ENCODE results near the gene KRTCAP2. TPM values are rescaled to one million over a fixed set of nuclear protein-coding genes. Genes with fewer than 3 reads are reported as not detected.

KRTCAP2 gene
- total RNA-seq, 2 experiments from 2014 or later: 183 to 308 TPM

- no peaks in the 10 kb centered on the region for H3K9me3 Mint-ChIP-seq
- no peak for DNase-seq
- no peak overlapping the region for H3K27ac Mint-ChIP-seq
- H3K4me1 Mint-ChIP-seq: peaks cover 31% of the 10 kb centered on the region
- peaks cover 10% of the 10 kb centered on the region for H3K27me3 Mint-ChIP-seq
- ChIA-PET POLR2A (no interaction called here), CTCF (interaction anchor here (1.4 kb wide), 1 partner anchor 11 kb away, joined by 3 read pairs; no protein-coding TSS in a partner anchor)
- H3K36me3 Mint-ChIP-seq (ENCODE audit: low read depth): peaks cover 21% of the 10 kb centered on the region
- H3K4me3 Mint-ChIP-seq: no peak overlapping the region
Measured at GRCh38 chr1:155141749-155142148, 31.4 kb downstream of the KRTCAP2 start.

GRCh38 chr1:155140630-155140953, 32.5 kb downstream of the KRTCAP2 start:
- POLR2A ChIA-PET: no interaction called here

GRCh38 chr1:155139895-155140629, 33.0 kb downstream of the KRTCAP2 start, which contains the start of gene DPM3:
TSS of gene DPM3 (minus strand) at chr1:155140531. CDS start at chr1:155140240, 291 bp downstream.
- Mint-ChIP-seq H3K36me3 (ENCODE audit: low read depth) (peaks cover 23% of the 10 kb centered on the region), H3K27ac (peak within 1 kb of the TSS; percentile 85), H3K4me3 (peak within 1 kb of the TSS; percentile 88), H3K27me3 (peaks cover 1% of the 10 kb centered on the region), H3K9me3 (no peaks in the 10 kb centered on the region), H3K4me1 (peaks cover 36% of the 10 kb centered on the region)
- DNase-seq: peak; percentile 92
- ChIA-PET CTCF (interaction anchor here (1.0 to 1.9 kb wide), 4 partner anchors 8 to 55 kb away, joined by 3 to 8 read pairs (median 4); partner anchors contain the start of gene KRTCAP2), POLR2A (no interaction called here)

More at GRCh38 chr1:155140630-155140953, 32.5 kb downstream of the KRTCAP2 start:
- H3K4me1 Mint-ChIP-seq: peaks cover 35% of the 10 kb centered on the region
- peaks cover 23% of the 10 kb centered on the region for H3K36me3 Mint-ChIP-seq (ENCODE audit: low read depth)
- peaks cover 4% of the 10 kb centered on the region for H3K27me3 Mint-ChIP-seq
- H3K9me3 Mint-ChIP-seq: no peaks in the 10 kb centered on the region
- peak overlapping the region; percentile 85 for H3K27ac Mint-ChIP-seq
- DNase-seq: no peak
- CTCF ChIA-PET: interaction anchor here (1.0 to 1.9 kb wide), 4 partner anchors 9 to 56 kb away, joined by 3 to 8 read pairs (median 4); partner anchors contain the start of gene KRTCAP2
- H3K4me3 Mint-ChIP-seq: peak overlapping the region; percentile 88

- Mint-ChIP-seq H3K36me3 (ENCODE audit: low read depth) (peaks cover 23% of the 10 kb centered on the region), H3K27me3 (no peaks in the 10 kb centered on the region), H3K4me3 (peak overlapping the region; percentile 98), H3K27ac (peak overlapping the region; percentile 98), H3K9me3 (no peaks in the 10 kb centered on the region), H3K4me1 (peaks cover 45% of the 10 kb centered on the region)
- ChIA-PET CTCF (interaction anchor here (0.6 to 2.0 kb wide), 7 partner anchors 9 to 112 kb away, joined by 3 to 13 read pairs (median 5); partner anchors contain the start of gene KRTCAP2), POLR2A (interaction anchor here (0.6 kb wide), 1 partner anchor 765 kb away, joined by 3 read pairs; no protein-coding TSS in a partner anchor)
- DNase-seq: no peak
Measured at GRCh38 chr1:155137154-155137949, 35.8 kb downstream of the KRTCAP2 start.

GRCh38 chr1:155136748-155137147, 36.4 kb downstream of the KRTCAP2 start:
- Mint-ChIP-seq H3K9me3 (no peaks in the 10 kb centered on the region), H3K27me3 (no peaks in the 10 kb centered on the region), H3K4me3 (peak overlapping the region; percentile 98), H3K4me1 (peaks cover 47% of the 10 kb centered on the region), H3K27ac (peak overlapping the region; percentile 98), H3K36me3 (ENCODE audit: low read depth) (peaks cover 23% of the 10 kb centered on the region)
- peak; percentile 13 for DNase-seq
- ChIA-PET CTCF (interaction anchor here (0.6 to 2.0 kb wide), 9 partner anchors 9 to 113 kb away, joined by 3 to 13 read pairs (median 3); partner anchors contain the start of genes EFNA1 and KRTCAP2), POLR2A (interaction anchor here (0.6 kb wide), 1 partner anchor 766 kb away, joined by 3 read pairs; no protein-coding TSS in a partner anchor)

- H3K27ac Mint-ChIP-seq: peak within 1 kb of the TSS; percentile 98
- no peaks in the 10 kb centered on the region for H3K27me3 Mint-ChIP-seq
- H3K4me3 Mint-ChIP-seq: peak within 1 kb of the TSS; percentile 98
- H3K4me1 Mint-ChIP-seq: peaks cover 48% of the 10 kb centered on the region
- no peaks in the 10 kb centered on the region for H3K9me3 Mint-ChIP-seq
- peak; percentile 94 for DNase-seq
- ChIA-PET POLR2A (no interaction called here), CTCF (interaction anchor here (0.6 to 1.8 kb wide), 8 partner anchors 24 to 68 kb away, joined by 3 to 12 read pairs (median 3); partner anchors contain the start of gene KRTCAP2)
- H3K36me3 Mint-ChIP-seq (ENCODE audit: low read depth): peaks cover 23% of the 10 kb centered on the region
Measured at GRCh38 chr1:155135415-155136028, 37.6 kb downstream of the KRTCAP2 start, which contains the start of gene SLC50A1. TSS of gene SLC50A1 (plus strand) at chr1:155135852. CDS start at chr1:155135912, 60 bp downstream.

GRCh38 chr1:155134880-155135414, 38.2 kb downstream of the KRTCAP2 start:
- DNase-seq: peak; percentile 23

GRCh38 chr1:155134322-155134721, 38.8 kb downstream of the KRTCAP2 start:
- POLR2A ChIA-PET: no interaction called here
- H3K36me3 Mint-ChIP-seq (ENCODE audit: low read depth): peaks cover 19% of the 10 kb centered on the region
- peak overlapping the region; percentile 98 for H3K27ac Mint-ChIP-seq
- peaks cover 49% of the 10 kb centered on the region for H3K4me1 Mint-ChIP-seq
- CTCF ChIA-PET: interaction anchor here (1.0 to 1.8 kb wide), 5 partner anchors 34 to 49 kb away, joined by 3 to 7 read pairs (median 4); no protein-coding TSS in a partner anchor
- H3K27me3 Mint-ChIP-seq: no peaks in the 10 kb centered on the region
- H3K4me3 Mint-ChIP-seq: peak overlapping the region; percentile 98
- H3K9me3 Mint-ChIP-seq: no peaks in the 10 kb centered on the region
- no peak for DNase-seq

More at GRCh38 chr1:155134880-155135414, 38.2 kb downstream of the KRTCAP2 start:
- H3K27me3 Mint-ChIP-seq: no peaks in the 10 kb centered on the region
- peaks cover 21% of the 10 kb centered on the region for H3K36me3 Mint-ChIP-seq (ENCODE audit: low read depth)
- ChIA-PET POLR2A (no interaction called here), CTCF (interaction anchor here (0.6 to 1.8 kb wide), 8 partner anchors 25 to 67 kb away, joined by 3 to 12 read pairs (median 3); partner anchors contain the start of gene KRTCAP2)
- H3K4me3 Mint-ChIP-seq: peak overlapping the region; percentile 98
- peak overlapping the region; percentile 98 for H3K27ac Mint-ChIP-seq
- peaks cover 48% of the 10 kb centered on the region for H3K4me1 Mint-ChIP-seq
- no peaks in the 10 kb centered on the region for H3K9me3 Mint-ChIP-seq

- CTCF ChIA-PET: interaction anchor here (1.0 to 1.8 kb wide), 2 partner anchors 34 to 49 kb away, joined by 3 to 5 read pairs; no protein-coding TSS in a partner anchor
- H3K27me3 Mint-ChIP-seq: peaks cover 3% of the 10 kb centered on the region
- peaks cover 51% of the 10 kb centered on the region for H3K4me1 Mint-ChIP-seq
- peaks cover 16% of the 10 kb centered on the region for H3K36me3 Mint-ChIP-seq (ENCODE audit: low read depth)
- no peak overlapping the region for H3K27ac Mint-ChIP-seq
- POLR2A ChIA-PET: no interaction called here
- no peak for DNase-seq
- no peaks in the 10 kb centered on the region for H3K9me3 Mint-ChIP-seq
- H3K4me3 Mint-ChIP-seq: peak overlapping the region; percentile 15
Measured at GRCh38 chr1:155133799-155134281, 39.3 kb downstream of the KRTCAP2 start.

GRCh38 chr1:155131856-155132255, 41.2 kb downstream of the KRTCAP2 start:
- peaks cover 48% of the 10 kb centered on the region for H3K4me1 Mint-ChIP-seq
- peak overlapping the region; percentile 25 for H3K27ac Mint-ChIP-seq

GRCh38 chr1:155131285-155131684, 41.8 kb downstream of the KRTCAP2 start:
- CTCF ChIA-PET: interaction anchor here (0.8 to 4.0 kb wide), 8 partner anchors 8 to 46 kb away, joined by 3 to 19 read pairs (median 4); partner anchors contain the start of genes DPM3, KRTCAP2 and TRIM46
- no peaks in the 10 kb centered on the region for H3K9me3 Mint-ChIP-seq
- H3K4me3 Mint-ChIP-seq: no peak overlapping the region
- no peak for DNase-seq
- H3K27ac Mint-ChIP-seq: peak overlapping the region; percentile 25
- H3K4me1 Mint-ChIP-seq: peaks cover 48% of the 10 kb centered on the region
- peaks cover 2% of the 10 kb centered on the region for H3K36me3 Mint-ChIP-seq (ENCODE audit: low read depth)
- H3K27me3 Mint-ChIP-seq: peaks cover 25% of the 10 kb centered on the region
- POLR2A ChIA-PET: interaction anchor here (0.5 kb wide), 1 partner anchor 89 kb away, joined by 3 read pairs; no protein-coding TSS in a partner anchor

More at GRCh38 chr1:155131856-155132255, 41.2 kb downstream of the KRTCAP2 start:
- H3K27me3 Mint-ChIP-seq: peaks cover 21% of the 10 kb centered on the region
- no peaks in the 10 kb centered on the region for H3K9me3 Mint-ChIP-seq
- no peak for DNase-seq
- H3K4me3 Mint-ChIP-seq: no peak overlapping the region
- POLR2A ChIA-PET: no interaction called here
- H3K36me3 Mint-ChIP-seq (ENCODE audit: low read depth): peaks cover 3% of the 10 kb centered on the region
- CTCF ChIA-PET: interaction anchor here (0.8 to 4.0 kb wide), 7 partner anchors 8 to 47 kb away, joined by 3 to 19 read pairs (median 6); partner anchors contain the start of genes DPM3, KRTCAP2 and TRIM46

Measured in activated CD4-positive, alpha-beta T cell treated with anti-CD3 and anti-CD28 coated beads, Interleukin-2, amount 10 ng/mL, durations not matched to agents 7 days and 5 days (primary cell).